DOHH2 (cell line): ENCODE data around the gene RPS5.

Experiments
- EZH2phosphoT487 ChIP-seq: fragments of 200-600 bp; sonication (generic); IDR thresholded peaks from 2 replicates; pipeline ENCODE4 v1.6.1; 2017; ENCODE audit warnings: borderline replicate concordance, mild to moderate bottlenecking, antibody characterized with exemption, low read length, moderate library complexity, mixed read lengths
- TF ChIP-seq, protein P1 (sequence below): fragments of 200-600 bp; sonication (generic); IDR thresholded peaks from one replicate; pipeline ENCODE4 v1.5.1; 2014; ENCODE audit warnings: antibody characterized with exemption, mild to moderate bottlenecking, low read depth, low read length; ENCODE audit not compliant: poor library complexity, severe bottlenecking

DNA sequence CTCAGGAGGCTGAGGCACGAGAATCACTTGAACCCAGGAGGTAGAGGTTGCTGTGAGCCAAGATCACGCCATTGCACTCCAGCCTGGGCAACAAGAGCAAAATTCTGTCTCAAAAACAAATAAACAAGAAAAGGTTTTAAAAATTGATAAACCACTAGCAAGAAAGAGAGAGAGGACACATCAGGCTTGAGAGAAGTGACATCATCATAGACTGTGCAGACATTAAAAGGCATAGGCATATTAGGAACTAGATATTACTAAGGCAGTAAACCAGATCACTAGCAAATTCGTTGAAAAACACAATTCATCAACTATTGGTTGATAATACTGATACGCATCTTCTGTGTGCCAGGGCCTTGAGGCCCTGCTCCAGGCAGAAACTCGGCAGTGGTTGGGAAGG is 41.5 kb upstream of the RPS5 start:
- TF ChIP-seq EZH2phosphoT487: no peak
- TF ChIP-seq, protein P1, sequence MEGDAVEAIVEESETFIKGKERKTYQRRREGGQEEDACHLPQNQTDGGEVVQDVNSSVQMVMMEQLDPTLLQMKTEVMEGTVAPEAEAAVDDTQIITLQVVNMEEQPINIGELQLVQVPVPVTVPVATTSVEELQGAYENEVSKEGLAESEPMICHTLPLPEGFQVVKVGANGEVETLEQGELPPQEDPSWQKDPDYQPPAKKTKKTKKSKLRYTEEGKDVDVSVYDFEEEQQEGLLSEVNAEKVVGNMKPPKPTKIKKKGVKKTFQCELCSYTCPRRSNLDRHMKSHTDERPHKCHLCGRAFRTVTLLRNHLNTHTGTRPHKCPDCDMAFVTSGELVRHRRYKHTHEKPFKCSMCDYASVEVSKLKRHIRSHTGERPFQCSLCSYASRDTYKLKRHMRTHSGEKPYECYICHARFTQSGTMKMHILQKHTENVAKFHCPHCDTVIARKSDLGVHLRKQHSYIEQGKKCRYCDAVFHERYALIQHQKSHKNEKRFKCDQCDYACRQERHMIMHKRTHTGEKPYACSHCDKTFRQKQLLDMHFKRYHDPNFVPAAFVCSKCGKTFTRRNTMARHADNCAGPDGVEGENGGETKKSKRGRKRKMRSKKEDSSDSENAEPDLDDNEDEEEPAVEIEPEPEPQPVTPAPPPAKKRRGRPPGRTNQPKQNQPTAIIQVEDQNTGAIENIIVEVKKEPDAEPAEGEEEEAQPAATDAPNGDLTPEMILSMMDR: no peak
